Kidney epithelial cell (primary cell): ENCODE measurements around the gene DCTN2. TPM values are rescaled to one million over a fixed set of nuclear protein-coding genes. Genes with fewer than 3 reads are reported as not detected.
"Not testable (repeated sequence)": the region's sequence is repeated elsewhere in the genome, so short reads cannot be mapped to it uniquely, and the experiment has no call there.

ENCODE experiments used
- DNase-seq: peaks from one replicate; pipeline ENCODE4 v3.0.0-alpha.2; 2010; ENCODE audit warnings: low read depth
- H3K27me3 ChIP-seq: 2 replicates; pipeline ENCODE4 v1.6.0; 2011; ENCODE audit warnings: low read length; ENCODE audit not compliant: control insufficient read depth, insufficient read depth
- H3K36me3 ChIP-seq: 2 replicates; pipeline ENCODE4 v1.5.1; 2011; ENCODE audit warnings: low read length; ENCODE audit not compliant: control insufficient read depth, insufficient read depth
- H3K4me3 ChIP-seq: 2 replicates; pipeline ENCODE4 v1.5.1; 2011; ENCODE audit warnings: low read depth, mild to moderate bottlenecking, control low read depth, low read length
- total RNA-seq: library from RNA; depleted of rRNA; stranded (reverse); fragments of >200 nt; gene quantifications from 2 replicates; pipeline ENCODE4 v1.2.3, GENCODE V29; 2015
- TF ChIP-seq, protein P1 (sequence below): IDR thresholded peaks from 2 replicates; pipeline ENCODE4 v1.5.1; 2011; ENCODE audit warnings: mild to moderate bottlenecking, moderate library complexity, low read length, control low read depth, inconsistent platforms; ENCODE audit not compliant: insufficient read depth, poor library complexity, severe bottlenecking

The DCTN2 gene
- total RNA-seq, 1 donor from 2014 or later: 154 TPM

DNA sequence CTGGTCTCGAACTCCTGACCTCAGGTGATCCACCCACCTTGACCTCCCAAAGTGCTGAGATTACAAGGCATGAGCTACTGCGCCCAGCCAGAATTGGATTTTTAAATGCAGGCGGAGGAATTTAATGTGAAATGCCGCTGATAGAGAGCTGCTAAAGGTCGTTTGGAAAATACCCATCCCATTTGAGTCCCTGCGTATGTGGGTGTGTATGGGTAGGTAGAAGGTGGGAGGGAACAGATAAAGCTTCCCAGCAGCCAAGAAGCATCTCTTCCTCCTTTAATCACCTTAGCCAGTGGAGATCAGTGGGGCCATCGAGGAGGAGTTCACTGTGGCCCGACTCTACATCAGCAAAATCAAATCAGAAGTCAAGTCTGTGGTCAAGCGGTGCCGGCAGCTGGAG is 27.8 kb upstream of the DCTN2 start:
- TF ChIP-seq, protein P1, sequence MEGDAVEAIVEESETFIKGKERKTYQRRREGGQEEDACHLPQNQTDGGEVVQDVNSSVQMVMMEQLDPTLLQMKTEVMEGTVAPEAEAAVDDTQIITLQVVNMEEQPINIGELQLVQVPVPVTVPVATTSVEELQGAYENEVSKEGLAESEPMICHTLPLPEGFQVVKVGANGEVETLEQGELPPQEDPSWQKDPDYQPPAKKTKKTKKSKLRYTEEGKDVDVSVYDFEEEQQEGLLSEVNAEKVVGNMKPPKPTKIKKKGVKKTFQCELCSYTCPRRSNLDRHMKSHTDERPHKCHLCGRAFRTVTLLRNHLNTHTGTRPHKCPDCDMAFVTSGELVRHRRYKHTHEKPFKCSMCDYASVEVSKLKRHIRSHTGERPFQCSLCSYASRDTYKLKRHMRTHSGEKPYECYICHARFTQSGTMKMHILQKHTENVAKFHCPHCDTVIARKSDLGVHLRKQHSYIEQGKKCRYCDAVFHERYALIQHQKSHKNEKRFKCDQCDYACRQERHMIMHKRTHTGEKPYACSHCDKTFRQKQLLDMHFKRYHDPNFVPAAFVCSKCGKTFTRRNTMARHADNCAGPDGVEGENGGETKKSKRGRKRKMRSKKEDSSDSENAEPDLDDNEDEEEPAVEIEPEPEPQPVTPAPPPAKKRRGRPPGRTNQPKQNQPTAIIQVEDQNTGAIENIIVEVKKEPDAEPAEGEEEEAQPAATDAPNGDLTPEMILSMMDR: no peak
- no peaks in the 10 kb centered on the region for H3K36me3 ChIP-seq
- DNase-seq: no peak
- H3K27me3 ChIP-seq: no peaks in the 10 kb centered on the region
- H3K4me3 ChIP-seq: no peak overlapping the region

- Histone ChIP-seq H3K4me3 (no peak overlapping the region), H3K27me3 (no peaks in the 10 kb centered on the region), H3K36me3 (peaks cover 1% of the 10 kb centered on the region)
- DNase-seq: no peak
- TF ChIP-seq, protein P1: no peak
These were observed 25.2 kb upstream of the DCTN2 start for GRCh38 chr12:57571926-57572762.

DNA sequence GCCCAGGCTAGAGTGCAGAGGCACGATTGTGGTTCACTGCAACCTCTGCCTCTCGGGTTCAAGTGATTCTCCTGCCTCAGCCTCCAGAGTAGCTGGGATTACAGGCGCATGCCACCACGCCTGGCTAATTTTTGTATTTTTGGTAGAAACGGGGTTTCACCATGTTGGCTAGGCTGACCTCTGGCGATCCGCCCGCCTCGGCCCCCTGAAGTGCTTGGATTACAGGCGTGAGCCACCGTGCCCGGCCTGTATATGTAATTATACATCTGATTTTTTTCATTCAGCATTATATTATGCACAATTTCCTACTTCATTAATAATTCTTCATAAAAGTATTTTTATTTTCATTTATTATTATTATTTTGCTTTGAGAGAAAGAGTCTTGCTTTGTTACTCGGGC is 23.4 kb upstream of the DCTN2 start:
- H3K36me3 ChIP-seq, H3K4me3 ChIP-seq, H3K27me3 ChIP-seq, DNase-seq: not testable (repeated sequence)

GRCh38 chr12:57569858-57570257 is 22.9 kb upstream of the DCTN2 start:
- TF ChIP-seq, protein P1: no peak
- H3K36me3 ChIP-seq: peaks cover 1% of the 10 kb centered on the region

DNA sequence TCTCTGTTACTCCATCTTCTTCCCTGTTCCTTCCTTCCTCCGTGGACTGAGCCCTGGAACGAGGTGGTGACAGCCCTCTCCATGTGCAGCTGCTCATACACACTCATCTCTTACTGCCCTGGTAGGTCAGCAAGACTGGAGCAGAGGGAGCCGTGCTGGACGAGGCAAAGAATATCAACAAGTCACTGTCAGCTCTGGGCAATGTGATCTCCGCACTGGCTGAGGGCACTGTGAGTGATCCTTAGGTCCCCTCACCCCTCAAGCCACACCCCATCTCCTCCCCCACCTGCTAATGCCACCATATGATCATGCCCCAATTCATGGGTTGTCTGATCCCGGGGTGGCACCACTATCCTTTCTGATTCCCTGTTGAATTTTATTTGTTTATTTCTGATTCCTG is 21.8 kb upstream of the DCTN2 start:
- Histone ChIP-seq H3K4me3 (no peak overlapping the region), H3K27me3 (no peaks in the 10 kb centered on the region), H3K36me3 (peaks cover 1% of the 10 kb centered on the region)
- DNase-seq: no peak
- TF ChIP-seq, protein P1: no peak

More at GRCh38 chr12:57569858-57570257, 22.9 kb upstream of the DCTN2 start:
- no peak for DNase-seq
- Histone ChIP-seq H3K4me3 (no peak overlapping the region), H3K27me3 (no peaks in the 10 kb centered on the region)

GRCh38 chr12:57564178-57564740 is 17.3 kb upstream of the DCTN2 start:
- TF ChIP-seq, protein P1: no peak
- no peaks in the 10 kb centered on the region for H3K36me3 ChIP-seq
- H3K4me3 ChIP-seq: no peak overlapping the region
- no peak for DNase-seq
- no peaks in the 10 kb centered on the region for H3K27me3 ChIP-seq
